ENCODE measurements around the gene MS4A10. TPM values are rescaled to one million over a fixed set of nuclear protein-coding genes. Genes with fewer than 3 reads are reported as not detected.

The MS4A10 gene
- total and polyA plus RNA-seq, 2 of the 8 experiments (the other 6 are each of a cell fraction or from before 2014, with no cell fraction given) = not detected

GRCh38 chr11:60825118-60825517 is 40.0 kb downstream of the MS4A10 start:
- no peak for FAIRE-seq
- Histone ChIP-seq H3K4me2 (ENCODE audit: insufficient read depth in 1 of 2, low read depth in 2 of 2, low read length in 2 of 2) (no peak overlapping the region), H3K18ac (ENCODE audit: extremely low read depth, low read length) (no peak overlapping the region), H3K56ac (replicated peaks; ENCODE audit: insufficient read length, low read depth, low read length) (no peak overlapping the region), H3K27me3 (replicated peaks in 1 of 4; ENCODE audit: control insufficient read depth in 3 of 4, extremely low read depth in 1 of 4, insufficient read depth in 3 of 4, low read length in 3 of 4) (no peaks in the 10 kb centered on the region; a peak in 1 of 7 replicates), H3K79me1 (ENCODE audit: low read depth, low read length) (no peaks in the 10 kb centered on the region), H2BK5ac (ENCODE audit: low read depth, low read length) (no peak overlapping the region), H3K9me3 (ENCODE audit: insufficient read depth in 2 of 2, low read depth in 1 of 2, low read length in 1 of 2) (no peaks in the 10 kb centered on the region), H3K14ac (ENCODE audit: insufficient read length) (no peak overlapping the region), H3K23me2 (ENCODE audit: low read depth, low read length) (no peaks in the 10 kb centered on the region), H2BK20ac (ENCODE audit: low read length) (no peak overlapping the region), H3K79me2 (ENCODE audit: control insufficient read depth in 1 of 2, insufficient read depth in 2 of 2, low read length in 2 of 2) (no peaks in the 10 kb centered on the region), H3K36me3 (ENCODE audit: control insufficient read depth in 2 of 4, insufficient read depth in 4 of 4, low read length in 3 of 4) (no peaks in the 10 kb centered on the region), H4K8ac (ENCODE audit: extremely low read depth, insufficient read depth, low read length) (no peak overlapping the region), H3K4me3 (ENCODE audit: extremely low read depth in 1 of 4, insufficient read depth in 2 of 4, low read depth in 3 of 4, low read length in 4 of 4) (no peak overlapping the region), H3K4ac (replicated peaks; ENCODE audit: insufficient read length, low read depth, low read length) (no peak overlapping the region), H4K5ac (ENCODE audit: insufficient read length, low read depth, low read length) (no peak overlapping the region), H2BK15ac (ENCODE audit: low read length) (no peak overlapping the region), H3K4me1 (replicated peaks in 1 of 4; ENCODE audit: control insufficient read depth in 3 of 4, insufficient read depth in 4 of 4, low read length in 3 of 4) (no peaks in the 10 kb centered on the region), H2BK120ac (replicated peaks; ENCODE audit: low read depth, low read length) (no peak overlapping the region), H3K27ac (ENCODE audit: low read depth, low read length) (no peak overlapping the region), H3K23ac (ENCODE audit: insufficient read length) (no peak overlapping the region), H2AFZ (ENCODE audit: low read length) (no peak overlapping the region), H2BK12ac (ENCODE audit: low read depth, low read length) (no peak overlapping the region), H3K9ac (replicated peaks in 1 of 4; ENCODE audit: extremely low read depth in 1 of 4, low read depth in 3 of 4, low read length in 3 of 4) (no peak overlapping the region), H2AK5ac (ENCODE audit: low read depth, low read length) (no peak overlapping the region), H4K20me1 (replicated peaks in 1 of 2; ENCODE audit: control insufficient read depth in 1 of 2, insufficient read depth in 2 of 2, low read length in 2 of 2) (peaks cover 0 to 2% of the 10 kb centered on the region in 2 experiments), H4K91ac (replicated peaks; ENCODE audit: insufficient read length, low read length) (no peak overlapping the region)
- ChIA-PET POLR2A (ENCODE audit: partially characterized antibody) (no interaction called here), CTCF (ENCODE audit: partially characterized antibody) (interaction anchor here (0.6 to 18.0 kb wide), 6 partner anchors 13 to 71 kb away, joined by 4 to 522 read pairs (median 5); partner anchors contain the start of gene PRPF19)
- 86% methylated on average over 5 of the region's 5 CpGs; no CpG with 5 or more reads in 1 of the 2 experiments for WGBS, 2 experiments (ENCODE audit: extremely low coverage in 1 of 2, insufficient coverage in 1 of 2, insufficient read length in 1 of 2, insufficient replicate concordance in 2 of 2, low coverage in 1 of 2, low lambda C conversion rate in 2 of 2, missing lambda C conversion rate in 1 of 2)
- DNase-seq (ENCODE audit: low read depth in 1 of 2, low spot score in 2 of 2) = no peak
- TF ChIP-seq SUZ12 (IDR thresholded peaks at IDR 0.05; ENCODE audit: low read length) (no peak), ATF3 (IDR thresholded peaks at IDR 0.05; ENCODE audit: insufficient read depth, low read depth, low read length) (no peak), CBX5 (IDR thresholded peaks at IDR 0.05; ENCODE audit: low read depth, low read length) (no peak), JUN (IDR thresholded peaks at IDR 0.05; ENCODE audit: low read depth, low read length) (no peak), CBX8 (IDR thresholded peaks at IDR 0.05; ENCODE audit: borderline replicate concordance, low read depth, low read length) (no peak), RXRA (IDR thresholded peaks at IDR 0.05; ENCODE audit: insufficient read depth, low read depth, low read length) (no peak), PHF8 (conservative IDR thresholded peaks at IDR 0.05; ENCODE audit: low read depth, low read length) (no peak), POLR2A (IDR thresholded peaks at IDR 0.05; ENCODE audit: control extremely low read depth in 1 of 2, low read depth in 2 of 2, low read length in 2 of 2) (no peak), CTCF (IDR thresholded peaks at IDR 0.05; ENCODE audit: control extremely low read depth in 1 of 3, insufficient read depth in 1 of 3, low read depth in 1 of 3, low read length in 3 of 3) (no peak), BRCA1 (IDR thresholded peaks at IDR 0.05; ENCODE audit: low read depth, low read length) (no peak), ZNF274 (IDR thresholded peaks at IDR 0.05; ENCODE audit: borderline replicate concordance, extremely low read depth, low read length) (no peak), POU5F1 (IDR thresholded peaks at IDR 0.05; ENCODE audit: low read depth, low read length) (no peak)

Data from H1 (cell line).